Uterus (tissue), 2 donors: ENCODE measurements around the gene OPCML.

ENCODE experiments used
- POLR2A ChIP-seq, 2 donors: fragments of 450-650 bp; IDR thresholded peaks; one replicate each; pipeline ENCODE4 v1.6.1; 2016; ENCODE audit warnings: antibody characterized with exemption in 2 of 2, mild to moderate bottlenecking in 1 of 2, moderate library complexity in 1 of 2
- TF ChIP-seq, protein P1 (sequence below), 4 experiments: fragments of 200-600 bp in 2 of 4; fragments of 450-650 bp in 2 of 4; sonication (generic) in 2 of 4; IDR thresholded peaks; one replicate each; pipeline ENCODE4 v1.5.1; 2016 to 2019; ENCODE audit warnings: antibody characterized with exemption in 4 of 4, mild to moderate bottlenecking in 2 of 4, moderate library complexity in 1 of 4

DNA sequence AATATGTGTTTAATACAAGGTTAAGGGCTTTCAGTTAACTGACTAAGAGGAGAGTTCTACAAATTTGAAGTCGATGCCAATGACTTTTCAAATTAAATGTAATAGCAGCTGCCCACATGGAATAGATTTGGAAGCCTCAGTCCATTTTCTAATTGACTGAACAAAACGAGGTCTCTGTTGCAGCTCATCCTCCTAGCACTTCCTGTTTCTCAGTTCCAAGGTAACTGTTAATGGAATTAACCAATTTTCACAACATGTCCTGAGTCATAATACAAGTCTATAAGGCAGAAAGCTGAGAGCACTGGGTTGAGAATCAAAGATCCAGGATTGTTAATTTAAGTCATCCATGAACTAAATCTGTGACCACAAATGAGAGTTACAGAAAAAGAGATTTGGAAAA is 177.2 kb downstream of the OPCML start:
- TF ChIP-seq, protein P1, sequence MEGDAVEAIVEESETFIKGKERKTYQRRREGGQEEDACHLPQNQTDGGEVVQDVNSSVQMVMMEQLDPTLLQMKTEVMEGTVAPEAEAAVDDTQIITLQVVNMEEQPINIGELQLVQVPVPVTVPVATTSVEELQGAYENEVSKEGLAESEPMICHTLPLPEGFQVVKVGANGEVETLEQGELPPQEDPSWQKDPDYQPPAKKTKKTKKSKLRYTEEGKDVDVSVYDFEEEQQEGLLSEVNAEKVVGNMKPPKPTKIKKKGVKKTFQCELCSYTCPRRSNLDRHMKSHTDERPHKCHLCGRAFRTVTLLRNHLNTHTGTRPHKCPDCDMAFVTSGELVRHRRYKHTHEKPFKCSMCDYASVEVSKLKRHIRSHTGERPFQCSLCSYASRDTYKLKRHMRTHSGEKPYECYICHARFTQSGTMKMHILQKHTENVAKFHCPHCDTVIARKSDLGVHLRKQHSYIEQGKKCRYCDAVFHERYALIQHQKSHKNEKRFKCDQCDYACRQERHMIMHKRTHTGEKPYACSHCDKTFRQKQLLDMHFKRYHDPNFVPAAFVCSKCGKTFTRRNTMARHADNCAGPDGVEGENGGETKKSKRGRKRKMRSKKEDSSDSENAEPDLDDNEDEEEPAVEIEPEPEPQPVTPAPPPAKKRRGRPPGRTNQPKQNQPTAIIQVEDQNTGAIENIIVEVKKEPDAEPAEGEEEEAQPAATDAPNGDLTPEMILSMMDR (IDR thresholded peaks at IDR 0.05) = no peak
- no peak for TF ChIP-seq POLR2A (IDR thresholded peaks at IDR 0.05)
